DOHH2 (cell line): ENCODE results near the gene HIVEP3.

Experiments
- CTCF ChIP-seq: fragments of 200-600 bp; sonication (generic); IDR thresholded peaks from one replicate; pipeline ENCODE4 v1.5.1; 2014; ENCODE audit warnings: antibody characterized with exemption, mild to moderate bottlenecking, low read depth, low read length; ENCODE audit not compliant: poor library complexity, severe bottlenecking
- EZH2phosphoT487 ChIP-seq: fragments of 200-600 bp; sonication (generic); IDR thresholded peaks from 2 replicates; pipeline ENCODE4 v1.6.1; 2017; ENCODE audit warnings: borderline replicate concordance, mild to moderate bottlenecking, antibody characterized with exemption, low read length, moderate library complexity, mixed read lengths

GRCh38 chr1:41623736-41624135 is 295.0 kb downstream of the HIVEP3 start:
- no peak for TF ChIP-seq CTCF
- TF ChIP-seq EZH2phosphoT487, result no peak
